Measurements from ENCODE around the gene ZDHHC14. TPM values are rescaled to one million over a fixed set of nuclear protein-coding genes. Genes with fewer than 3 reads are reported as not detected.

The ZDHHC14 gene
- total and polyA plus RNA-seq, 2 of the 8 experiments (the other 6 are each of a cell fraction or from before 2014, with no cell fraction given) = 2.9 to 5.3 TPM

DNA sequence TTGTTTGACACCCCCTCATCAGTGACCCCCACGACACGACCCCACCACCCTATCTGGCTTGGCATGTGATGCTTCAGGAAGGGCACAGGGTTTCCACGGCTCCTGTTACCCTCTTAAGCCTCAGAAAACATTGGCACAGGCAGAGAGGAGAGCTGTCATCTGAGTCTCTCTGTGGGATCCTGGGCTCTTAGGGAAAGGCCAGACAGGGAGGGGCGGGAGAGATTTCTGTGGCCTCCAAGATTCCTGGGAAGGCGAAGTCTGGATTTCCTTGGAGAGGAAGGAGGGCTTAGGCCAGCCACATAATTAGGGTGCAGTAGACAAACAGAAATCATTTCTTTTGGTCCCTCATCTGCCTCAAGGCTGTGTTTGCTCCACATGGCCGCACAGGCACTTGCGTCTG is 250.4 kb downstream of the ZDHHC14 start (continued):
- TF ChIP-seq KDM1A (IDR thresholded peaks at IDR 0.05; ENCODE audit: borderline replicate concordance, low read length) (no peak), FOSL1 (IDR thresholded peaks at IDR 0.05; ENCODE audit: insufficient read depth, low read depth, low read length) (no peak), CBX5 (IDR thresholded peaks at IDR 0.05; ENCODE audit: low read depth, low read length) (no peak), ZNF274 (IDR thresholded peaks at IDR 0.05; ENCODE audit: borderline replicate concordance, extremely low read depth, low read length) (no peak), GTF2F1 (IDR thresholded peaks at IDR 0.05; ENCODE audit: borderline replicate concordance, low read depth, low read length) (no peak), RXRA (IDR thresholded peaks at IDR 0.05; ENCODE audit: insufficient read depth, low read depth, low read length) (no peak), BACH1 (IDR thresholded peaks at IDR 0.05; ENCODE audit: low read length) (no peak)
- TF ChIP-seq, protein P1, sequence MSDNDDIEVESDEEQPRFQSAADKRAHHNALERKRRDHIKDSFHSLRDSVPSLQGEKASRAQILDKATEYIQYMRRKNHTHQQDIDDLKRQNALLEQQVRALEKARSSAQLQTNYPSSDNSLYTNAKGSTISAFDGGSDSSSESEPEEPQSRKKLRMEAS (IDR thresholded peaks at IDR 0.05) = no peak
